ENCODE data around the gene PLEKHA8.

PLEKHA8 gene

GRCh38 chr7:30072735-30073134, 44.5 kb downstream of the PLEKHA8 start:
- TF ChIP-seq EZH2 (optimal IDR thresholded peaks at IDR 0.05; ENCODE audit: low read depth, low read length) (no peak), EZH2phosphoT487 (IDR thresholded peaks at IDR 0.05; ENCODE audit: low read length) (no peak)
- TF ChIP-seq, protein P1, sequence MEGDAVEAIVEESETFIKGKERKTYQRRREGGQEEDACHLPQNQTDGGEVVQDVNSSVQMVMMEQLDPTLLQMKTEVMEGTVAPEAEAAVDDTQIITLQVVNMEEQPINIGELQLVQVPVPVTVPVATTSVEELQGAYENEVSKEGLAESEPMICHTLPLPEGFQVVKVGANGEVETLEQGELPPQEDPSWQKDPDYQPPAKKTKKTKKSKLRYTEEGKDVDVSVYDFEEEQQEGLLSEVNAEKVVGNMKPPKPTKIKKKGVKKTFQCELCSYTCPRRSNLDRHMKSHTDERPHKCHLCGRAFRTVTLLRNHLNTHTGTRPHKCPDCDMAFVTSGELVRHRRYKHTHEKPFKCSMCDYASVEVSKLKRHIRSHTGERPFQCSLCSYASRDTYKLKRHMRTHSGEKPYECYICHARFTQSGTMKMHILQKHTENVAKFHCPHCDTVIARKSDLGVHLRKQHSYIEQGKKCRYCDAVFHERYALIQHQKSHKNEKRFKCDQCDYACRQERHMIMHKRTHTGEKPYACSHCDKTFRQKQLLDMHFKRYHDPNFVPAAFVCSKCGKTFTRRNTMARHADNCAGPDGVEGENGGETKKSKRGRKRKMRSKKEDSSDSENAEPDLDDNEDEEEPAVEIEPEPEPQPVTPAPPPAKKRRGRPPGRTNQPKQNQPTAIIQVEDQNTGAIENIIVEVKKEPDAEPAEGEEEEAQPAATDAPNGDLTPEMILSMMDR (IDR thresholded peaks at IDR 0.05; ENCODE audit: low read length) = no peak
- Histone ChIP-seq H2AFZ (ENCODE audit: low read length) (no peak overlapping the region), H3K4me1 (ENCODE audit: low read length) (no peaks in the 10 kb centered on the region), H3K79me2 (ENCODE audit: low read length) (no peaks in the 10 kb centered on the region), H4K20me1 (ENCODE audit: insufficient read depth, low read length) (no peaks in the 10 kb centered on the region), H3K9me3 (replicated peaks; ENCODE audit: insufficient read depth, low read length) (no peaks in the 10 kb centered on the region), H3K27ac (ENCODE audit: low read length) (no peak overlapping the region), H3K9ac (ENCODE audit: low read length) (no peak overlapping the region), H3F3A (ENCODE audit: insufficient read depth, low read length) (no peaks in the 10 kb centered on the region), H3K4me3 (ENCODE audit: low read length) (no peak overlapping the region), H3K9me2 (replicated peaks; ENCODE audit: insufficient read depth, low read length) (no peaks in the 10 kb centered on the region), H3K36me3 (replicated peaks; ENCODE audit: insufficient read depth, low read length) (no peaks in the 10 kb centered on the region), H3K4me2 (ENCODE audit: low read depth, low read length) (no peak overlapping the region), H3K27me3 (replicated peaks; ENCODE audit: insufficient read depth, low read length) (no peaks in the 10 kb centered on the region)
- DNase-seq = no peak

GRCh38 chr7:30074422-30075030, 46.3 kb downstream of the PLEKHA8 start:
- Histone ChIP-seq H3K9ac (ENCODE audit: low read length) (no peak overlapping the region), H4K20me1 (ENCODE audit: insufficient read depth, low read length) (no peaks in the 10 kb centered on the region)
- peak; percentile 34 for DNase-seq

DNA sequence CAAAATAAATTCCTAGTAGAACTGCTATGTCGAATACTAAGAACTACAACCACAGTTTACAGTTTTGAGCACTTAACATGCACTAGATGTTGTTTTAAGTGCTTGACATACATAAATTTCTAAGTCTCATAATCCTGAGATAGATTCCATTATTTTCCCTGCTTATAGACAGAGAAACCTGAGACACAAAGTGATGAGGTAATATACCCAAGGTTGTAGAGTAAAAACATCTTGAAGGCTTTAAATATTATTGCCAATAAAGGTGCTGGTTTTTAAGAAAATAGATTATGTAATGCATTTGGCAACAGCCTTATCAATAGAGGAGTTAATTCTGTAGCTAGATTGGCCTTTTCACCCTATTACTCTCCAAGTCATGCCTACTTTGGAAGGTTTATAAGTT, 48.2 kb downstream of the PLEKHA8 start:
- H3K79me2 ChIP-seq (ENCODE audit: low read length) = no peaks in the 10 kb centered on the region
- no peak overlapping the region for H3K27ac ChIP-seq (ENCODE audit: low read length)
- H3K9me3 ChIP-seq (replicated peaks; ENCODE audit: insufficient read depth, low read length) = no peaks in the 10 kb centered on the region
- H3K27me3 ChIP-seq (replicated peaks; ENCODE audit: insufficient read depth, low read length) = no peaks in the 10 kb centered on the region
- H3K4me3 ChIP-seq (ENCODE audit: low read length) = no peak overlapping the region
- H3K4me1 ChIP-seq (ENCODE audit: low read length) = peaks cover 21% of the 10 kb centered on the region
- H3K36me3 ChIP-seq (replicated peaks; ENCODE audit: insufficient read depth, low read length) = no peaks in the 10 kb centered on the region
- DNase-seq = no peak
- H3F3A ChIP-seq (ENCODE audit: insufficient read depth, low read length) = peaks cover 6% of the 10 kb centered on the region; the same call in 1 of the 2 replicates
- H3K4me2 ChIP-seq (ENCODE audit: low read depth, low read length) = no peak overlapping the region
- no peaks in the 10 kb centered on the region for H4K20me1 ChIP-seq (ENCODE audit: insufficient read depth, low read length)
- TF ChIP-seq, protein P1 (IDR thresholded peaks at IDR 0.05; ENCODE audit: low read length) = no peak
- TF ChIP-seq EZH2 (optimal IDR thresholded peaks at IDR 0.05; ENCODE audit: low read depth, low read length) (no peak), EZH2phosphoT487 (IDR thresholded peaks at IDR 0.05; ENCODE audit: low read length) (no peak)
- no peak overlapping the region for H3K9ac ChIP-seq (ENCODE audit: low read length)
- H2AFZ ChIP-seq (ENCODE audit: low read length) = no peak overlapping the region
- H3K9me2 ChIP-seq (replicated peaks; ENCODE audit: insufficient read depth, low read length) = no peaks in the 10 kb centered on the region

More at GRCh38 chr7:30074422-30075030, 46.3 kb downstream of the PLEKHA8 start:
- no peak overlapping the region for H2AFZ ChIP-seq (ENCODE audit: low read length)
- no peaks in the 10 kb centered on the region for H3K9me2 ChIP-seq (replicated peaks; ENCODE audit: insufficient read depth, low read length)
- TF ChIP-seq EZH2phosphoT487 (IDR thresholded peaks at IDR 0.05; ENCODE audit: low read length) (no peak), EZH2 (optimal IDR thresholded peaks at IDR 0.05; ENCODE audit: low read depth, low read length) (no peak)
- TF ChIP-seq, protein P1 (IDR thresholded peaks at IDR 0.05; ENCODE audit: low read length) = peak; percentile 61
- peaks cover 4% of the 10 kb centered on the region for H3K4me1 ChIP-seq (ENCODE audit: low read length)
- H3K9me3 ChIP-seq (replicated peaks; ENCODE audit: insufficient read depth, low read length) = no peaks in the 10 kb centered on the region
- no peaks in the 10 kb centered on the region for H3F3A ChIP-seq (ENCODE audit: insufficient read depth, low read length)
- H3K4me3 ChIP-seq (ENCODE audit: low read length) = no peak overlapping the region
- no peak overlapping the region for H3K27ac ChIP-seq (ENCODE audit: low read length)
- H3K79me2 ChIP-seq (ENCODE audit: low read length) = no peaks in the 10 kb centered on the region
- H3K4me2 ChIP-seq (ENCODE audit: low read depth, low read length) = no peak overlapping the region
- H3K36me3 ChIP-seq (replicated peaks; ENCODE audit: insufficient read depth, low read length) = no peaks in the 10 kb centered on the region
- H3K27me3 ChIP-seq (replicated peaks; ENCODE audit: insufficient read depth, low read length) = no peaks in the 10 kb centered on the region
